ENCODE results near the gene PFN3. TPM values are rescaled to one million over a fixed set of nuclear protein-coding genes. Genes with fewer than 3 reads are reported as not detected.
A peak's percentile ranks its signal among the peaks of the same experiment; 100 is the strongest.

PFN3 gene
- total and polyA plus RNA-seq, 12 donors = not detected

- Histone ChIP-seq H3K27me3 (no peaks in the 10 kb centered on the region), H3K36me3 (replicated peaks in 1 of 2) (peaks cover 0 to 12% of the 10 kb centered on the region in 2 donors), H3K4me3 (no peak overlapping the region), H3K9me3 (replicated peaks in 1 of 3) (no peaks in the 10 kb centered on the region), H3K4me1 (replicated peaks in 1 of 2) (peaks cover 7 to 9% of the 10 kb centered on the region in 2 donors), H3K27ac (no peak overlapping the region)
- intact Hi-C loops (cut with DNase I) = no loop called here
- TF ChIP-seq CTCF (IDR thresholded peaks at IDR 0.05) = no peak
- no peak for TF ChIP-seq POLR2A (IDR thresholded peaks at IDR 0.05)
- DNase-seq = peak in 1 of 7 donors; percentile 14
- WGBS, 4 donors = 85 to 94% (median 89%) methylated on average over 14 to 20 of the region's 20 CpGs
Observed at GRCh38 chr5:177442066-177442826, 41.8 kb upstream of the PFN3 start.

GRCh38 chr5:177440990-177441780, 40.7 kb upstream of the PFN3 start:
- Histone ChIP-seq H3K4me3 (no peak overlapping the region), H3K27ac (no peak overlapping the region), H3K36me3 (replicated peaks in 1 of 2) (peaks cover 0 to 16% of the 10 kb centered on the region in 2 donors), H3K4me1 (replicated peaks in 1 of 2) (peaks cover 1 to 3% of the 10 kb centered on the region in 2 donors), H3K9me3 (replicated peaks in 1 of 3) (no peaks in the 10 kb centered on the region), H3K27me3 (no peaks in the 10 kb centered on the region)
- TF ChIP-seq CTCF (IDR thresholded peaks at IDR 0.05) (no peak), POLR2A (IDR thresholded peaks at IDR 0.05) (no peak)
- peak in 1 of 7 donors; percentile 11 for DNase-seq
- intact Hi-C loops (cut with DNase I) = no loop called here
- 85 to 93% (median 89%) methylated on average over 6 to 26 of the region's 26 CpGs for WGBS, 4 donors

GRCh38 chr5:177440211-177440989, 39.9 kb upstream of the PFN3 start:
- Histone ChIP-seq H3K4me3 (no peak overlapping the region), H3K27ac (peak overlapping the region in 1 of 5 donors; percentile 51), H3K36me3 (replicated peaks in 1 of 2) (peaks cover 0 to 24% of the 10 kb centered on the region in 2 donors), H3K27me3 (no peaks in the 10 kb centered on the region), H3K4me1 (replicated peaks in 1 of 2) (peaks cover 0 to 4% of the 10 kb centered on the region in 2 donors), H3K9me3 (replicated peaks in 1 of 3) (no peaks in the 10 kb centered on the region)
- DNase-seq = peak in 1 of 7 donors; percentile 75
- intact Hi-C loops (cut with DNase I) = no loop called here
- TF ChIP-seq CTCF (IDR thresholded peaks at IDR 0.05) (no peak), POLR2A (IDR thresholded peaks at IDR 0.05) (no peak)
- 71 to 91% (median 89%) methylated on average over 7 to 24 of the region's 24 CpGs for WGBS, 4 donors

All from adrenal gland (tissue), 12 donors.